Amygdala (tissue), 56 donors: ENCODE measurements around the gene DUSP28.

Experiments used
- DNase-seq, 56 donors: peaks; one replicate each; lab custom pipeline; 2025; lab: John Stamatoyannopoulos, UW

DUSP28 gene

DNA sequence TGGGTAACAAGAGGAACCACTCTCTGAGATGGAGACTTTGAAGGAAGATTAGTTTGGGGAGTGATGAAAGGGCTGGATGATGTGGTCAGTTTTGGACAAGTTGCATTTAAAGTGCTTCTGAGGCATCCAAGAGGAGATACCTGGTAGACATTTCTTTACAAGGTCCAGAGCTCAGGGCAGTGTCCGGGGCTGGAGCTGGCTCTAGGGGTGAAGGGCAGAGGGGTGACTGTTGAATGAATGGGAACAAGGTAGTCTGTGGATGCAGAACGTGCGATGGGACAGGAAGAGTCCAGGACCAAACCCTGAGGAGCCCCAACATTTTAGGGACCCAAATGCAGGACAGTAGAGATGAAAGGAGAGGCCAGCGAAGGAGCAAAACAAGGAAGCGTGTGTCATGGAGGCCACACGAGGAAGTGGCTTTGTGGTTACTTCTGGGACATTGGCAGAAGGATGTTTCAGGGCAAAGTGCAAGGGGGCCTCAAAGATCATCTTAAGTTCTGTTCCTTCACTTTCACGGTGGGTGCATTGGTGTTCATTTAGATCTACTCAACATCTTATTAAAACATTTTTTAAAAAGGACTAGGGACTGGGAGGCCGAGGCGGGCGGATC, 51.5 kb downstream of the DUSP28 start:
- no peak for DNase-seq
